Hepatocyte (in vitro differentiated cells): ENCODE results near the gene ARID2. TPM values are rescaled to one million over a fixed set of nuclear protein-coding genes. Genes with fewer than 3 reads are reported as not detected.

Source experiments
- DNase-seq: peaks from one replicate; pipeline ENCODE4 v3.0.0-alpha.2; 2016; ENCODE audit warnings: low spot score
- H2AFZ ChIP-seq: fragments of 200-600 bp; sonication (generic); 2 replicates; pipeline ENCODE4 v1.6.0; 2016; ENCODE audit warnings: antibody characterized with exemption, mild to moderate bottlenecking
- H3K27ac ChIP-seq: fragments of 200-600 bp; sonication (generic); 2 replicates; pipeline ENCODE4 v1.5.1; 2016; ENCODE audit warnings: mild to moderate bottlenecking
- H3K27me3 ChIP-seq: fragments of 200-600 bp; sonication (generic); 2 replicates; pipeline ENCODE4 v1.6.1; 2016
- H3K36me3 ChIP-seq: fragments of 200-600 bp; sonication (generic); replicated peaks from 2 replicates; pipeline ENCODE4 v1.5.1; 2016; ENCODE audit warnings: low read depth; ENCODE audit not compliant: insufficient read depth
- H3K4me1 ChIP-seq: fragments of 200-600 bp; sonication (generic); 2 replicates; pipeline ENCODE4 v1.5.1; 2016; ENCODE audit warnings: mild to moderate bottlenecking, moderate library complexity; ENCODE audit not compliant: insufficient read depth
- H3K4me2 ChIP-seq: fragments of 200-600 bp; sonication (generic); 2 replicates; pipeline ENCODE4 v1.6.0; 2016
- H3K4me3 ChIP-seq: fragments of 200-600 bp; sonication (generic); 2 replicates; pipeline ENCODE4 v1.5.1; 2016; ENCODE audit warnings: mild to moderate bottlenecking
- H3K79me2 ChIP-seq: fragments of 200-600 bp; sonication (generic); 2 replicates; pipeline ENCODE4 v1.6.0; 2017; ENCODE audit warnings: mild to moderate bottlenecking
- H3K9me2 ChIP-seq: fragments of 200-600 bp; sonication (generic); replicated peaks from 2 replicates; pipeline ENCODE4 v1.6.0; 2017; ENCODE audit warnings: mild to moderate bottlenecking; ENCODE audit not compliant: insufficient read depth
- H3K9me3 ChIP-seq: fragments of 200-600 bp; sonication (generic); 2 replicates; pipeline ENCODE4 v1.5.1; 2016; ENCODE audit warnings: low read depth, mild to moderate bottlenecking
- H4K20me1 ChIP-seq: fragments of 200-600 bp; sonication (generic); 2 replicates; pipeline ENCODE4 v1.6.0; 2016; ENCODE audit warnings: mild to moderate bottlenecking; ENCODE audit not compliant: insufficient read depth, poor library complexity, severe bottlenecking
- EZH2 ChIP-seq: fragments of 200-600 bp; sonication (generic); IDR thresholded peaks from 2 replicates; pipeline ENCODE4 v1.6.1; 2016; ENCODE audit warnings: antibody characterized with exemption, mild to moderate bottlenecking, borderline replicate concordance
- EZH2phosphoT487 ChIP-seq: fragments of 200-600 bp; sonication (generic); IDR thresholded peaks from one replicate; pipeline ENCODE4 v1.6.1; 2018; ENCODE audit warnings: antibody characterized with exemption, mild to moderate bottlenecking, low read depth, moderate library complexity; ENCODE audit not compliant: unreplicated experiment, severe bottlenecking
- WGBS: methylation state at CpG from one replicate; pipeline ENCODE4 v1.1.6; 2016; ENCODE audit warnings: low lambda C conversion rate; ENCODE audit errors: missing lambda C conversion rate; 5-methylcytosine and 5-hydroxymethylcytosine counted together
- polyA plus RNA-seq: library from polyadenylated mRNA; unstranded; fragments of >200 nt; fragmentation: Nextera tagmentation; extraction: Ambion mirVana; gene quantifications from 2 replicates; pipeline ENCODE4 v1.2.1, GENCODE V29; 2016
- total RNA-seq: library from RNA; depleted of rRNA; stranded (reverse); fragments of >200 nt; gene quantifications from 2 replicates; pipeline ENCODE4 v1.2.3, GENCODE V29; 2014
- TF ChIP-seq, protein P1 (sequence below): fragments of 200-600 bp; sonication (generic); IDR thresholded peaks from 2 replicates; pipeline ENCODE4 v1.5.1; 2016; ENCODE audit warnings: antibody characterized with exemption, mild to moderate bottlenecking; ENCODE audit not compliant: poor library complexity

The ARID2 gene
- total and polyA plus RNA-seq, 2 experiments from 2014 or later, result 11.9 to 29.7 TPM

- H2AFZ ChIP-seq, result peak overlapping the region; percentile 27
- peaks cover 12% of the 10 kb centered on the region for H4K20me1 ChIP-seq
- H3K4me2 ChIP-seq, result peak overlapping the region; percentile 85
- H3K27me3 ChIP-seq, result no peaks in the 10 kb centered on the region
- H3K4me1 ChIP-seq, result peaks cover 25% of the 10 kb centered on the region
- peaks cover 57% of the 10 kb centered on the region for H3K79me2 ChIP-seq
- H3K9me2 ChIP-seq, result no peaks in the 10 kb centered on the region
- no peaks in the 10 kb centered on the region for H3K9me3 ChIP-seq
- H3K27ac ChIP-seq, result peak overlapping the region; percentile 100
- H3K4me3 ChIP-seq, result peak overlapping the region; percentile 80
- no peaks in the 10 kb centered on the region for H3K36me3 ChIP-seq
- WGBS, result 6% methylated on average over 4 of the region's 4 CpGs
- no peak for DNase-seq
- TF ChIP-seq, protein P1, sequence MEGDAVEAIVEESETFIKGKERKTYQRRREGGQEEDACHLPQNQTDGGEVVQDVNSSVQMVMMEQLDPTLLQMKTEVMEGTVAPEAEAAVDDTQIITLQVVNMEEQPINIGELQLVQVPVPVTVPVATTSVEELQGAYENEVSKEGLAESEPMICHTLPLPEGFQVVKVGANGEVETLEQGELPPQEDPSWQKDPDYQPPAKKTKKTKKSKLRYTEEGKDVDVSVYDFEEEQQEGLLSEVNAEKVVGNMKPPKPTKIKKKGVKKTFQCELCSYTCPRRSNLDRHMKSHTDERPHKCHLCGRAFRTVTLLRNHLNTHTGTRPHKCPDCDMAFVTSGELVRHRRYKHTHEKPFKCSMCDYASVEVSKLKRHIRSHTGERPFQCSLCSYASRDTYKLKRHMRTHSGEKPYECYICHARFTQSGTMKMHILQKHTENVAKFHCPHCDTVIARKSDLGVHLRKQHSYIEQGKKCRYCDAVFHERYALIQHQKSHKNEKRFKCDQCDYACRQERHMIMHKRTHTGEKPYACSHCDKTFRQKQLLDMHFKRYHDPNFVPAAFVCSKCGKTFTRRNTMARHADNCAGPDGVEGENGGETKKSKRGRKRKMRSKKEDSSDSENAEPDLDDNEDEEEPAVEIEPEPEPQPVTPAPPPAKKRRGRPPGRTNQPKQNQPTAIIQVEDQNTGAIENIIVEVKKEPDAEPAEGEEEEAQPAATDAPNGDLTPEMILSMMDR, result no peak
- TF ChIP-seq EZH2phosphoT487, result no peak
- TF ChIP-seq EZH2, result no peak
Observed at GRCh38 chr12:45731190-45731775, 1.8 kb downstream of the ARID2 start.

DNA sequence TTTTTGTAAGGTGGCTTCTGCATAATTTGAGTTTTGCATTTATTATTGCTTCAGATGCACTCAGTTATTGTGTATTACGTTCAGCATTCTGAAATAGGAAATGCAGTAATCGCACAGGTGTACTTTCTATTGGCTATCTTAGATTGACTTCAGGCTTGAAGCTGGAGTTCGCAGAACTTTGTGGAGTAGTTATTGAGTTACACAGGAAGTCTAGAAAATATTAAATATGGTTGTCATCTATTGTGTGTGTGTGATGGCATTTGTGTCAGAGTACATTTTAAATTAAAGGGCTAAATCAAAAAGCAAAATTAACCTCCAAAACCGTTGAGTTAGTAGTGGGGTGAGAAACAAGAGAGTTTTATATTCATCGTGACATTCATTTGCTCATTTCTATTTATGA is 2.7 kb downstream of the ARID2 start:
- WGBS, result 56% methylated on average over 5 of the region's 5 CpGs
- Histone ChIP-seq H3K36me3 (no peaks in the 10 kb centered on the region), H4K20me1 (peaks cover 12% of the 10 kb centered on the region), H3K79me2 (peaks cover 64% of the 10 kb centered on the region), H3K4me3 (peak overlapping the region; percentile 80), H3K27ac (peak overlapping the region; percentile 100), H3K27me3 (no peaks in the 10 kb centered on the region), H2AFZ (no peak overlapping the region), H3K9me2 (no peaks in the 10 kb centered on the region), H3K4me2 (peak overlapping the region; percentile 85), H3K9me3 (peaks cover 5% of the 10 kb centered on the region), H3K4me1 (peaks cover 25% of the 10 kb centered on the region)
- DNase-seq, result no peak
- TF ChIP-seq, protein P1, result no peak
- TF ChIP-seq EZH2 (no peak), EZH2phosphoT487 (no peak)

- peaks cover 71% of the 10 kb centered on the region for H3K79me2 ChIP-seq
- no peak overlapping the region for H2AFZ ChIP-seq
- peaks cover 6% of the 10 kb centered on the region for H3K9me3 ChIP-seq
- no peak for TF ChIP-seq EZH2phosphoT487
- TF ChIP-seq EZH2, result no peak
- TF ChIP-seq, protein P1, result no peak
- peak overlapping the region; percentile 100 for H3K27ac ChIP-seq
- H3K36me3 ChIP-seq, result no peaks in the 10 kb centered on the region
- peak overlapping the region; percentile 14 for H3K4me3 ChIP-seq
- no peaks in the 10 kb centered on the region for H3K27me3 ChIP-seq
- H3K9me2 ChIP-seq, result no peaks in the 10 kb centered on the region
- H4K20me1 ChIP-seq, result peaks cover 12% of the 10 kb centered on the region
- peaks cover 25% of the 10 kb centered on the region for H3K4me1 ChIP-seq
- H3K4me2 ChIP-seq, result peak overlapping the region; percentile 85
- DNase-seq, result no peak
Observed at GRCh38 chr12:45732936-45733335, 3.4 kb downstream of the ARID2 start.

DNA sequence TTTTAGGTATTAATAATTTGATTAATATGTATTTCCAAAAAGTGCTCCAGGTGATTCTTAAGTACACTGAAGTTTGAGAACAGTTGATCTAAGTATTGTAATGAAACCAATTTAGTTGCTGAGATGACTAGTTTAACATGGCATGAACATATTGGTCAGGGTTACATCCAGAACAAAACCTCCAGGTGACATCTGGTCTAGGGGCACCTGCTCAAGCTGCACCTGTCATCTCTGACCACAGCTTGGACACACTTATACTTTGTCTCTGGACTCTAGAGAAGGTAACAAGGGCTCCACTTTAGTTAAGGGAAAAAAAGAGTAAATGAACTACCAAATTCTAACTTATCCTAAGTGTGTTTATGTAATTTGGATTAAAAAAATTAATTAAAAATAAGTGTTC is 8.1 kb downstream of the ARID2 start:
- Histone ChIP-seq H3K27ac (no peak overlapping the region), H3K27me3 (no peaks in the 10 kb centered on the region), H3K36me3 (no peaks in the 10 kb centered on the region), H3K4me1 (peaks cover 13% of the 10 kb centered on the region), H4K20me1 (peaks cover 10% of the 10 kb centered on the region), H3K9me2 (no peaks in the 10 kb centered on the region), H3K4me3 (no peak overlapping the region), H2AFZ (no peak overlapping the region), H3K79me2 (peaks cover 99% of the 10 kb centered on the region), H3K4me2 (no peak overlapping the region), H3K9me3 (peaks cover 18% of the 10 kb centered on the region)
- TF ChIP-seq EZH2 (no peak), EZH2phosphoT487 (no peak)
- TF ChIP-seq, protein P1, result no peak
- DNase-seq, result no peak
